C4-2B (cell line): Measurements from ENCODE around the gene ADGRG7.

ENCODE experiments used
- H3K27ac ChIP-seq: fragments of 450-650 bp; 2 replicates; pipeline ENCODE4 v1.5.1; 2017
- CTCF ChIP-seq: fragments of 450-650 bp; conservative IDR thresholded peaks from 2 replicates; pipeline ENCODE4 v1.5.1; 2017; ENCODE audit warnings: mild to moderate bottlenecking
- ZFX ChIP-seq: fragments of 450-650 bp; IDR thresholded peaks from 2 replicates; pipeline ENCODE4 v1.6.1; 2017

Gene ADGRG7

GRCh38 chr3:100697723-100698285, 88.4 kb downstream of the ADGRG7 start:
- TF ChIP-seq ZFX, result no peak
- TF ChIP-seq CTCF, result no peak
- H3K27ac ChIP-seq, result no peak overlapping the region

- no peak overlapping the region for H3K27ac ChIP-seq
- TF ChIP-seq CTCF (no peak), ZFX (no peak)
Observed at GRCh38 chr3:100698736-100699135, 89.3 kb downstream of the ADGRG7 start.

GRCh38 chr3:100700708-100701107, 91.3 kb downstream of the ADGRG7 start:
- TF ChIP-seq ZFX (no peak), CTCF (no peak)
- no peak overlapping the region for H3K27ac ChIP-seq

- no peak overlapping the region for H3K27ac ChIP-seq
- TF ChIP-seq CTCF (no peak), ZFX (no peak)
Observed at GRCh38 chr3:100702082-100702979, 92.9 kb downstream of the ADGRG7 start.

- TF ChIP-seq ZFX (no peak), CTCF (no peak)
- H3K27ac ChIP-seq, result no peak overlapping the region
Observed at GRCh38 chr3:100702980-100703345, 93.6 kb downstream of the ADGRG7 start.

- no peak for TF ChIP-seq CTCF
- no peak for TF ChIP-seq ZFX
- H3K27ac ChIP-seq, result no peak overlapping the region
Observed at GRCh38 chr3:100703865-100704264, 94.5 kb downstream of the ADGRG7 start.

GRCh38 chr3:100706365-100706764, 97.0 kb downstream of the ADGRG7 start:
- TF ChIP-seq CTCF (no peak), ZFX (no peak)
- H3K27ac ChIP-seq, result no peak overlapping the region
